Calu3 (cell line): ENCODE measurements around the gene ADGRL3. TPM values are rescaled to one million over a fixed set of nuclear protein-coding genes. Genes with fewer than 3 reads are reported as not detected.
"Not testable (repeated sequence)": the region's sequence is repeated elsewhere in the genome, so short reads cannot be mapped to it uniquely, and the experiment has no call there.

Experiments used
- BruUV-seq: library from RNA; stranded (reverse); fragments of 400-500 nt; replicated peaks from 2 replicates; lab custom pipeline; 2021; lab: Mats Ljungman, UMichigan
- CTCF ChIA-PET: fragments of 300-600 bp; sonication (Branson Sonifier 250); formaldehyde crosslinking; loops from one replicate; lab custom pipeline; 2022; ENCODE audit warnings: antibody characterized with exemption; lab: Charles Lee
- DNase-seq: peaks from one replicate; pipeline ENCODE4 v3.0.0; 2022
- H3K27ac Mint-ChIP-seq: one replicate; pipeline ENCODE4 v1.8.0; 2022; ENCODE audit warnings: mixed read lengths; ENCODE audit not compliant: unreplicated experiment
- H3K27me3 Mint-ChIP-seq: one replicate; pipeline ENCODE4 v1.8.0; 2022; ENCODE audit warnings: mixed read lengths; ENCODE audit not compliant: unreplicated experiment
- H3K36me3 Mint-ChIP-seq: one replicate; pipeline ENCODE4 v1.8.0; 2022; ENCODE audit warnings: mild to moderate bottlenecking, moderate library complexity, mixed read lengths; ENCODE audit not compliant: insufficient read depth, unreplicated experiment
- H3K4me1 Mint-ChIP-seq: one replicate; pipeline ENCODE4 v1.8.0; 2022; ENCODE audit warnings: mild to moderate bottlenecking, low read depth, mixed read lengths; ENCODE audit not compliant: unreplicated experiment
- H3K4me3 Mint-ChIP-seq: one replicate; pipeline ENCODE4 v1.8.0; 2022; ENCODE audit warnings: mild to moderate bottlenecking, low read depth, moderate library complexity, mixed read lengths; ENCODE audit not compliant: unreplicated experiment
- H3K9me3 Mint-ChIP-seq: one replicate; pipeline ENCODE4 v1.8.0; 2022; ENCODE audit warnings: low read depth, mixed read lengths; ENCODE audit not compliant: unreplicated experiment
- intact Hi-C: fragments of 100-400 bp; cut with micrococcal nuclease; formaldehyde crosslinking; loops from one replicate; pipeline ENCODE4 v1.10.0; 2022; ENCODE audit not compliant: unreplicated experiment
- total RNA-seq: library from RNA; stranded (reverse); gene quantifications from 2 replicates; pipeline ENCODE4 v1.2.3, GENCODE V29; 2022
- TF ChIP-seq, protein P1 (sequence below): fragments of 200-600 bp; IDR thresholded peaks from one replicate; pipeline ENCODE4 v1.8.0; 2022; ENCODE audit warnings: antibody characterized with exemption; ENCODE audit not compliant: unreplicated experiment

Gene ADGRL3
- total RNA-seq, 1 experiment from 2014 or later = 0.66 TPM

DNA sequence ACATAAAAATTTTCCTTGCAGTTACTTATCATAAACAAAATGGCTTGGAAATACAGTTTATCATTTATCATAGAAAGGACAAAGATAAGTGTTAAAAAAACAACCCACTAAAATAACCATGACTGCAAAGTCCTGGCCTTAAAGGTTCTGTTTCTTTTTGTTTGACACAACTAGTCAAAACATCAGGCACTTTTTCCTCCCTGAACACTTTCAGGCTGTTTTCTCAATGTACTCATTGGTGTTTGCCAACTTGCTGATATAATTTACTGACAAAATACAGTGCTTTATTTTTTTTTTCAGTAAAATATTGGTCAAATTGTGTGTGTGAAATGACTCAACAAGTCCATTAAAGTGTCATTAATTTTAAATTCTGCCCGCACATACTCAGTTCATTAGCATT, 156.6 kb downstream of the ADGRL3 start:
- Mint-ChIP-seq H3K4me1 (peaks cover 6% of the 10 kb centered on the region), H3K36me3 (no peaks in the 10 kb centered on the region), H3K9me3 (peaks cover 5% of the 10 kb centered on the region), H3K27ac (no peak overlapping the region), H3K27me3 (no peaks in the 10 kb centered on the region), H3K4me3 (no peak overlapping the region)
- CTCF ChIA-PET = no interaction called here
- BruUV-seq = no TSS peak
- TF ChIP-seq, protein P1, sequence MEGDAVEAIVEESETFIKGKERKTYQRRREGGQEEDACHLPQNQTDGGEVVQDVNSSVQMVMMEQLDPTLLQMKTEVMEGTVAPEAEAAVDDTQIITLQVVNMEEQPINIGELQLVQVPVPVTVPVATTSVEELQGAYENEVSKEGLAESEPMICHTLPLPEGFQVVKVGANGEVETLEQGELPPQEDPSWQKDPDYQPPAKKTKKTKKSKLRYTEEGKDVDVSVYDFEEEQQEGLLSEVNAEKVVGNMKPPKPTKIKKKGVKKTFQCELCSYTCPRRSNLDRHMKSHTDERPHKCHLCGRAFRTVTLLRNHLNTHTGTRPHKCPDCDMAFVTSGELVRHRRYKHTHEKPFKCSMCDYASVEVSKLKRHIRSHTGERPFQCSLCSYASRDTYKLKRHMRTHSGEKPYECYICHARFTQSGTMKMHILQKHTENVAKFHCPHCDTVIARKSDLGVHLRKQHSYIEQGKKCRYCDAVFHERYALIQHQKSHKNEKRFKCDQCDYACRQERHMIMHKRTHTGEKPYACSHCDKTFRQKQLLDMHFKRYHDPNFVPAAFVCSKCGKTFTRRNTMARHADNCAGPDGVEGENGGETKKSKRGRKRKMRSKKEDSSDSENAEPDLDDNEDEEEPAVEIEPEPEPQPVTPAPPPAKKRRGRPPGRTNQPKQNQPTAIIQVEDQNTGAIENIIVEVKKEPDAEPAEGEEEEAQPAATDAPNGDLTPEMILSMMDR = no peak
- intact Hi-C loops = no loop called here
- DNase-seq = no peak

DNA sequence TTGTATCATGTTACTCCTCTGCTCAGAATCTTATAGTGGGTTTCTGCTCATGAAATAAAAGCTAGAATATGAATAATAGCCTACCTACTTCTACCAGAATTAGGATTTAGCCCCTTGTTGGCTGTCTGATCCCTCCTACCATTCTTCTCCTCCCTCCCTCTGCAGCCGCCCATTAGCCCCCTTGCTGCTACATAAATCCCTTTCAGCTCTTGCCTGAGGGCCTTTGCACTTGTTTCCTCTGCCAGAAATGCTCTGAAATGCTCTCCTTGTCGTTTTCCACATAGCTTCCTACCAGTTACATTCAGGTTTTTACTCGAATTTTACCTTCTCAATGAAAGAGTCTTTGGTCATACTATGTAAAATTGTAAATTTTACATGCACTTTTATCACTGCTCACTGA, 159.2 kb downstream of the ADGRL3 start:
- Mint-ChIP-seq H3K27ac (no peak overlapping the region), H3K4me1 (peaks cover 6% of the 10 kb centered on the region), H3K36me3 (no peaks in the 10 kb centered on the region), H3K27me3 (no peaks in the 10 kb centered on the region), H3K4me3 (no peak overlapping the region), H3K9me3 (peaks cover 2% of the 10 kb centered on the region)
- BruUV-seq = no TSS peak
- DNase-seq = no peak
- CTCF ChIA-PET = no interaction called here
- intact Hi-C loops = no loop called here
- TF ChIP-seq, protein P1 = no peak

DNA sequence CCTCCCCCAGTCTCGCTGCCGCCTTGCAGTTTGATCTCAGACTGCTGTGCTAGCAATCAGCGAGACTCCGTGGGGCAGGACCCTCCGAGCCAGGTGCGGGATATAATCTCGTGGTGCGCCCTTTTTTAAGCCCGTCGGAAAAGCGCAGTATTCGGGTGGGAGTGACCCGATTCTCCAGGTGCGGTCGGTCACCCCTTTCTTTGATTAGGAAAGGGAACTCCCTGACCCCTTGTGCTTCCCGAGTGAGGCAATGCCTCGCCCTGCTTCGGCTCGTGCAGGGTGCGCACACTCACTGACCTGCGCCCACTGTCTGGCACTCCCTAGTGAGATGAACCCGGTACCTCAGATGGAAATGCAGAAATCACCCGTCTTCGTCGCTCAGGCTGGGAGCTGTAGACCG, 172.7 kb downstream of the ADGRL3 start:
- H3K27ac Mint-ChIP-seq, BruUV-seq, DNase-seq, H3K4me3 Mint-ChIP-seq, H3K4me1 Mint-ChIP-seq, H3K9me3 Mint-ChIP-seq, CTCF ChIA-PET, H3K27me3 Mint-ChIP-seq, H3K36me3 Mint-ChIP-seq, intact Hi-C loops: not testable (repeated sequence)

DNA sequence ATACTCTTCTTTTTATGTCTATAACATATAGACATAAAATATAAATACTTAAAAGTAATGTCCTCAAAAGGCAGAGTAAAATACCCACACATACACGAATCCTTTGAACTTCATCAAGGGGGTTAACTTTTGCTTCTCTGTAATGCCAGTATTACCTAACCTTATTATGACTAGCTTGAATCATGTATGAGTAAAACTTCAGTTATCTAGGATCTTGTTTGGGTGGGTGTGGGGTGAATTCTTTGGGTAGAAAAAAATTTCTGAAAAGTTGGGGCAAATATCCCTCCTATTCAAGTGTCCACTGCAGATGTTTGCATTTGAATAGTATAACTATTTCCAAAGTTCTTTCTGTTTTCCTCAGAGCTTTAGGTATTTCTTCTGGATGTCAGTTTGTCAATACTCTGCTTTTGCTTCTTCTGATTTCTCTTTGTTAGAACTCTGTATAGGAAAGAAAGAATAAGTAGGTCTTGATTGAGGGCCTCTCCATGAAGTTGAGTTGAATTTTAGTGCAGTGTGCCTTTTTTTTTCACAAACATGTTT, 173.8 kb downstream of the ADGRL3 start:
- no TSS peak for BruUV-seq
- no peaks in the 10 kb centered on the region for H3K36me3 Mint-ChIP-seq
- H3K4me1 Mint-ChIP-seq = peaks cover 9% of the 10 kb centered on the region
- H3K27ac Mint-ChIP-seq = no peak overlapping the region
- H3K9me3 Mint-ChIP-seq = no peaks in the 10 kb centered on the region
- no peaks in the 10 kb centered on the region for H3K27me3 Mint-ChIP-seq
- H3K4me3 Mint-ChIP-seq = no peak overlapping the region
- TF ChIP-seq, protein P1 = no peak
- DNase-seq = no peak
- CTCF ChIA-PET = interaction anchor here (1.2 kb wide), 1 partner anchor 11 kb away, joined by 3 read pairs; no protein-coding TSS in a partner anchor
- intact Hi-C loops = no loop called here

DNA sequence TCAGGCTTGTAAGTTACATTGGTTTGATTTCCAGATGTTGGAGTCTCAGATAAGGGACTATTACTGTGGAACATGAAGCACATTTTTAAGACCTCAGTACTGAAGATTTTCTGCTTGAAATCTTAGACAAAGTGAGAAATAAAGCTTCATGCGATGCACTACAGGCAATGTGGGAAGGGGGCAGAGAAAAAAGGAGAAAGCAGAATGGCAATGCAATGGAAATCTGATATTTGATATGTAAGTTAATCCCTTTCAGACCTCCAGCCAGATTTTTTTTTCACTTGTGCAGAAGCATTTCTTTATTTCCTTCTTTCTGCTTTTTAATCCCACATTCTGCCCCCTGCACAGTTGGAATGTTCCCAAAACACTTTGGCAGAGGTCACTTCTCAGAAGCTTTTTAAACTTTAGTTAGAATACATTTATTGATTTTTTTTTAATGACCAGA, 174.3 kb downstream of the ADGRL3 start:
- CTCF ChIA-PET = interaction anchor here (1.2 kb wide), 1 partner anchor 11 kb away, joined by 3 read pairs; no protein-coding TSS in a partner anchor
- TF ChIP-seq, protein P1 = no peak
- Mint-ChIP-seq H3K27me3 (no peaks in the 10 kb centered on the region), H3K4me3 (no peak overlapping the region), H3K27ac (no peak overlapping the region), H3K4me1 (peaks cover 9% of the 10 kb centered on the region), H3K9me3 (no peaks in the 10 kb centered on the region), H3K36me3 (no peaks in the 10 kb centered on the region)
- no peak for DNase-seq
- BruUV-seq = no TSS peak
- intact Hi-C loops = no loop called here
